H1 (cell line): ENCODE results near the gene CTPS1. TPM values are rescaled to one million over a fixed set of nuclear protein-coding genes. Genes with fewer than 3 reads are reported as not detected.

Experiments
- CTCF ChIA-PET: fragments of 300-600 bp; sonication (Branson Sonifier 250); formaldehyde crosslinking; loops from one replicate; lab custom pipeline; 2021; ENCODE audit not compliant: partially characterized antibody; lab: Charles Lee
- POLR2A ChIA-PET: fragments of 300-600 bp; sonication (Branson Sonifier 250); formaldehyde crosslinking; loops from one replicate; lab custom pipeline; 2021; ENCODE audit warnings: inconsistent platforms; ENCODE audit not compliant: partially characterized antibody; lab: Charles Lee
- DNase-seq, 2 experiments: peaks; one replicate each; pipeline versions ENCODE4 v3.0.0 to v3.0.0-alpha.2; 2010 to 2022; ENCODE audit warnings: low spot score in 2 of 2, low read depth in 1 of 2, mixed read lengths in 1 of 2
- FAIRE-seq: peaks from 2 replicates; lab custom pipeline; 2011; peaks lifted over from hg19 to GRCh38; lab: Jason Lieb, UNC
- H2AFZ ChIP-seq: 2 replicates; pipeline ENCODE4 v1.8.1; 2012; ENCODE audit warnings: low read length, inconsistent platforms
- H2AK5ac ChIP-seq: 2 replicates; pipeline ENCODE4 v1.6.1; 2013; ENCODE audit warnings: low read depth, low read length
- H2BK120ac ChIP-seq: replicated peaks from 2 replicates; pipeline ENCODE3; 2013; ENCODE audit warnings: low read depth, low read length, inconsistent platforms
- H2BK12ac ChIP-seq: 2 replicates; pipeline ENCODE4 v1.6.1; 2013; ENCODE audit warnings: low read depth, low read length
- H2BK15ac ChIP-seq: 2 replicates; pipeline ENCODE4 v1.6.1; 2013; ENCODE audit warnings: low read length
- H2BK20ac ChIP-seq: 2 replicates; pipeline ENCODE4 v1.6.1; 2013; ENCODE audit warnings: low read length
- H2BK5ac ChIP-seq: 2 replicates; pipeline ENCODE4 v1.6.1; 2013; ENCODE audit warnings: low read depth, low read length
- H3K14ac ChIP-seq: 2 replicates; pipeline ENCODE4 v1.6.1; 2013; ENCODE audit warnings: inconsistent platforms; ENCODE audit not compliant: insufficient read length
- H3K18ac ChIP-seq: 2 replicates; pipeline ENCODE4 v1.6.1; 2013; ENCODE audit warnings: low read length; ENCODE audit errors: extremely low read depth
- H3K23ac ChIP-seq: 2 replicates; pipeline ENCODE4 v1.6.1; 2013; ENCODE audit warnings: inconsistent platforms; ENCODE audit not compliant: insufficient read length
- H3K23me2 ChIP-seq: 2 replicates; pipeline ENCODE4 v1.6.1; 2013; ENCODE audit warnings: low read depth, low read length
- H3K27ac ChIP-seq: 2 replicates; pipeline ENCODE4 v1.6.1; 2011; ENCODE audit warnings: low read depth, low read length, inconsistent platforms
- H3K27me3 ChIP-seq, 4 experiments: replicated peaks in 1 of 4; 1 replicate in 1 of 4; 2 replicates in 3 of 4; pipeline versions ENCODE4 v1.6.1 to v1.8.1; 2011 to 2013; ENCODE audit warnings: low read length in 3 of 4, mild to moderate bottlenecking in 3 of 4, inconsistent platforms in 2 of 4, mixed read lengths in 2 of 4, moderate library complexity in 1 of 4; ENCODE audit not compliant: control insufficient read depth in 3 of 4, insufficient read depth in 3 of 4; ENCODE audit errors: extremely low read depth in 1 of 4
- H3K36me3 ChIP-seq, 4 experiments: 2 replicates each; pipeline versions ENCODE4 v1.6.1 to v1.8.1; 2011 to 2013; ENCODE audit warnings: mild to moderate bottlenecking in 4 of 4, low read length in 3 of 4, moderate library complexity in 2 of 4, control low read depth in 1 of 4, inconsistent platforms in 1 of 4; ENCODE audit not compliant: insufficient read depth in 4 of 4, control insufficient read depth in 2 of 4
- H3K4ac ChIP-seq: replicated peaks from 2 replicates; pipeline ENCODE3; 2013; ENCODE audit warnings: low read length, low read depth, mixed read lengths, inconsistent platforms; ENCODE audit not compliant: insufficient read length
- H3K4me1 ChIP-seq, 4 experiments: replicated peaks in 1 of 4; 1 replicate in 1 of 4; 2 replicates in 3 of 4; pipeline versions ENCODE4 v1.6.1 to v1.8.1; 2011 to 2013; ENCODE audit warnings: low read length in 3 of 4, inconsistent platforms in 2 of 4, mixed read lengths in 1 of 4; ENCODE audit not compliant: insufficient read depth in 4 of 4, control insufficient read depth in 3 of 4
- H3K4me2 ChIP-seq, 2 experiments: 2 replicates each; pipeline versions ENCODE4 v1.6.1 to v1.8.1; 2011 to 2013; ENCODE audit warnings: low read depth in 2 of 2, low read length in 2 of 2, control low read depth in 1 of 2, inconsistent platforms in 1 of 2, mild to moderate bottlenecking in 1 of 2; ENCODE audit not compliant: insufficient read depth in 1 of 2
- H3K4me3 ChIP-seq, 4 experiments: fragments of 200-600, 300-600 bp in 1 of 4; sonication (generic), shearing (Covaris generic), sonication (Bioruptor Twin) in 1 of 4; 2 replicates each; pipeline versions ENCODE4 v1.5.1 to v1.8.1; 2011 to 2016; ENCODE audit warnings: low read length in 4 of 4, low read depth in 3 of 4, control low read depth in 2 of 4, inconsistent platforms in 2 of 4, mild to moderate bottlenecking in 2 of 4, mixed read lengths in 1 of 4, moderate library complexity in 1 of 4; ENCODE audit not compliant: insufficient read depth in 2 of 4; ENCODE audit errors: extremely low read depth in 1 of 4
- H3K56ac ChIP-seq: replicated peaks from 2 replicates; pipeline ENCODE3; 2013; ENCODE audit warnings: low read depth, mild to moderate bottlenecking, mixed read lengths, low read length, inconsistent platforms; ENCODE audit not compliant: insufficient read length
- H3K79me1 ChIP-seq: 2 replicates; pipeline ENCODE4 v1.6.1; 2013; ENCODE audit warnings: low read depth, low read length, control low read depth
- H3K79me2 ChIP-seq, 2 experiments: 2 replicates each; pipeline versions ENCODE4 v1.6.1 to v1.8.1; 2012 to 2013; ENCODE audit warnings: low read length in 2 of 2, mild to moderate bottlenecking in 2 of 2, inconsistent platforms in 1 of 2; ENCODE audit not compliant: insufficient read depth in 2 of 2, control insufficient read depth in 1 of 2
- H3K9ac ChIP-seq, 4 experiments: replicated peaks in 1 of 4; 1 replicate in 1 of 4; 2 replicates in 3 of 4; pipeline versions ENCODE4 v1.6.1 to v1.8.1; 2011 to 2013; ENCODE audit warnings: low read depth in 3 of 4, low read length in 3 of 4, control low read depth in 2 of 4, mild to moderate bottlenecking in 2 of 4, moderate library complexity in 2 of 4, inconsistent platforms in 1 of 4; ENCODE audit errors: extremely low read depth in 1 of 4
- H3K9me3 ChIP-seq, 2 experiments: 2 replicates each; pipeline versions ENCODE4 v1.6.1 to v1.8.1; 2012 to 2013; ENCODE audit warnings: mild to moderate bottlenecking in 2 of 2, moderate library complexity in 2 of 2, control low read depth in 1 of 2, inconsistent platforms in 1 of 2, low read depth in 1 of 2, low read length in 1 of 2, mixed read lengths in 1 of 2; ENCODE audit not compliant: insufficient read depth in 2 of 2
- H4K20me1 ChIP-seq, 2 experiments: replicated peaks in 1 of 2; 2 replicates each; pipeline versions ENCODE3 to v1.8.1; 2011 to 2013; ENCODE audit warnings: inconsistent platforms in 2 of 2, low read length in 2 of 2, mild to moderate bottlenecking in 1 of 2; ENCODE audit not compliant: insufficient read depth in 2 of 2, control insufficient read depth in 1 of 2
- H4K5ac ChIP-seq: 2 replicates; pipeline ENCODE4 v1.6.1; 2013; ENCODE audit warnings: low read length, low read depth, mixed read lengths, inconsistent platforms; ENCODE audit not compliant: insufficient read length
- H4K8ac ChIP-seq: 2 replicates; pipeline ENCODE4 v1.8.0; 2013; ENCODE audit warnings: mild to moderate bottlenecking, moderate library complexity, low read length, inconsistent platforms; ENCODE audit not compliant: insufficient read depth; ENCODE audit errors: extremely low read depth
- H4K91ac ChIP-seq: replicated peaks from 2 replicates; pipeline ENCODE3; 2013; ENCODE audit warnings: low read length, mixed read lengths, inconsistent platforms; ENCODE audit not compliant: insufficient read length
- BCL11A ChIP-seq, 2 experiments: IDR thresholded peaks; one replicate each; pipeline ENCODE4 v1.6.1; 2011; ENCODE audit warnings: low read depth in 2 of 2, low read length in 2 of 2, mild to moderate bottlenecking in 2 of 2
- CBX8 ChIP-seq: fragments of 300-800, 300-1000 bp; sonication (generic); IDR thresholded peaks from 2 replicates; pipeline ENCODE4 v1.7.1; 2016; ENCODE audit warnings: low read depth, low read length, borderline replicate concordance
- CEBPB ChIP-seq: IDR thresholded peaks from 2 replicates; pipeline ENCODE4 v1.6.1; 2012; ENCODE audit warnings: low read depth, low read length
- MAFK ChIP-seq: IDR thresholded peaks from 2 replicates; pipeline ENCODE4 v1.6.1; 2012; ENCODE audit warnings: low read depth, mild to moderate bottlenecking, improper control_type of control experiment, low read length
- PHF8 ChIP-seq: fragments of 200-600 bp; sonication (generic); conservative IDR thresholded peaks from 2 replicates; pipeline ENCODE4 v1.7.1; 2012; ENCODE audit warnings: low read depth, mild to moderate bottlenecking, inconsistent platforms, low read length, moderate library complexity
- WGBS, 2 experiments: shearing (Covaris generic) in 1 of 2; methylation state at CpG; one replicate each; pipeline versions ENCODE4 v1.1.6 to v1.1.7; 2013 to 2015; ENCODE audit warnings: low lambda C conversion rate in 2 of 2, mixed read lengths in 2 of 2, inconsistent platforms in 1 of 2, low coverage in 1 of 2, missing lambda C conversion rate in 1 of 2; ENCODE audit not compliant: insufficient replicate concordance in 2 of 2, insufficient coverage in 1 of 2, insufficient read length in 1 of 2; ENCODE audit errors: extremely low coverage in 1 of 2, missing lambda C conversion rate in 1 of 2; 5-methylcytosine and 5-hydroxymethylcytosine counted together
- polyA plus RNA-seq, 7 experiments: library from polyadenylated mRNA; depleted of rRNA in 3 of 7; stranded (reverse) in 5 of 7; unstranded in 2 of 7; fragments of >200 nt in 5 of 7; fragments of 200-250 nt in 2 of 7; gene quantifications; 1 replicate in 5 of 7; 2 replicates in 1 of 7; 4 replicates in 1 of 7; pipeline versions ENCODE4 v1.2.1 to v1.2.3, GENCODE V29; 2011 to 2013; ENCODE audit warnings: missing spikeins in 2 of 7, mixed read lengths in 2 of 7
- total RNA-seq: library from RNA; stranded (reverse); fragmentation: NEBNext Ultra II Directional; extraction: Animal tissue kit (Norgen Biotek cat#: 25700); gene quantifications from 2 replicates; pipeline ENCODE4 v1.2.1, GENCODE V29; 2021

CTPS1 gene
- total and polyA plus RNA-seq, 2 of the 8 experiments (the other 6 are each of a cell fraction or from before 2014, with no cell fraction given): 35.5 to 103 TPM

DNA sequence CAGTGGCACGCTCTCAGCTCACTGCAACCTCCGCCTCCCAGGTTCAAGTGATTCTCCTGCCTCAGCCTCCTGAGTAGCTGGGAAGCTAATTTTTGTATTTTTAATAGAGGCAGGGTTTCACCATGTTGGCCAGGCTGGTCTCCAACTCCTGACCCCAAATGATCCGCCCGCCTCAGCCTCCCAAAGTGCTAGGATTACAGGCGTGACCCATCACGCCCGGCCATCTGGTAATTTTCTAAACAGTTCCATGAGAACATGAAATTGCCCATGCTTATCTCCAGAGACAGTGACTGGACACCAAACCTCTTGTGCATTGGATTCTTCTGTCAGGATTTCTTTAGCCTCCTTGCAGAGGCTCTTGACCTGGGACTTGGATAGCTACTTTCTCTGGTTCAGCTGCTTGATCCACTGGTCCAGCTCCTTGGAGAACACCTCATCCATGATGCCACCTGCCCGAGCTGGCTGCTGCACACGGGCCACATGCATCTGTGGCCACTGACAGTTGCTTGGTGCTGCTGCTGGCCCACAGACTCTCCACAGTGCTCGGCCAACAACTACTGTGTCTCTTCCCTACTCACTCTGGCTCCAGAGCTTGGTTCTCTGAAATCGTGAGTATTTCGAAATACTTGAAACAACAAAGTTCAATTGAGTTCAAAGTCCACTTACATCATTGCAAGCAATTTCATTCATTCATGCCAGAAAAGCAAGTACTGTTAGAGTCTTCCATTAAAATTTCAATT is 40.0 kb upstream of the CTPS1 start:
- no peak overlapping the region for H2BK15ac ChIP-seq
- H3K23ac ChIP-seq: no peak overlapping the region
- FAIRE-seq (no peak), DNase-seq (no peak)
- no peaks in the 10 kb centered on the region for H3K79me1 ChIP-seq
- H3K56ac ChIP-seq: no peak overlapping the region
- H3K14ac ChIP-seq: no peak overlapping the region
- no peak overlapping the region for H2BK20ac ChIP-seq
- no peaks in the 10 kb centered on the region for H3K36me3 ChIP-seq
- no peaks in the 10 kb centered on the region for H3K27me3 ChIP-seq
- POLR2A ChIA-PET: interaction anchor here (1.0 to 1.5 kb wide), 2 partner anchors 13 to 80 kb away, joined by 4 read pairs; no protein-coding TSS in a partner anchor
- H2AK5ac ChIP-seq: no peak overlapping the region
- H3K79me2 ChIP-seq: no peaks in the 10 kb centered on the region
- no peaks in the 10 kb centered on the region for H3K9me3 ChIP-seq
- H3K23me2 ChIP-seq: no peaks in the 10 kb centered on the region
- H2BK12ac ChIP-seq: no peak overlapping the region
- no peak for TF ChIP-seq CBX8
- no peak for TF ChIP-seq PHF8
- TF ChIP-seq MAFK: no peak
- TF ChIP-seq BCL11A (IDR thresholded peaks at IDR 0.05; ENCODE audit: low read depth in 2 of 2, low read length in 2 of 2): no peak
- TF ChIP-seq CEBPB: 0 out of 2 replicates have a peak, but pooled peaks have one; percentile 14
- 97% methylated on average over 12 of the region's 12 CpGs; no CpG with 5 or more reads in 1 of the 2 experiments for WGBS, 2 experiments
- no peak overlapping the region for H2BK5ac ChIP-seq
- no peak overlapping the region for H3K9ac ChIP-seq
- CTCF ChIA-PET: interaction anchor here (0.6 to 25.1 kb wide), 7 partner anchors 10 to 82 kb away, joined by 3 to 917 read pairs (median 40); partner anchors contain the start of gene CITED4
- H3K4me2 ChIP-seq: no peak overlapping the region
- no peak overlapping the region for H3K4ac ChIP-seq
- H3K4me1 ChIP-seq: no peaks in the 10 kb centered on the region
- no peak overlapping the region for H3K18ac ChIP-seq
- no peak overlapping the region for H2AFZ ChIP-seq
- H2BK120ac ChIP-seq: no peak overlapping the region
- H3K4me3 ChIP-seq: no peak overlapping the region
- H3K27ac ChIP-seq: no peak overlapping the region
- no peak overlapping the region for H4K91ac ChIP-seq
- no peak overlapping the region for H4K5ac ChIP-seq
- no peaks in the 10 kb centered on the region for H4K20me1 ChIP-seq
- no peak overlapping the region for H4K8ac ChIP-seq
